Fibroblast of pulmonary artery (primary cell): ENCODE measurements around the gene GATC.

Experiments used
- DNase-seq: peaks from one replicate; pipeline ENCODE4 v3.0.0-alpha.2; 2010; ENCODE audit warnings: low read depth
- H3K4me3 ChIP-seq: replicated peaks from 2 replicates; pipeline ENCODE4 v1.5.1; 2011; ENCODE audit warnings: low read depth, mild to moderate bottlenecking, control low read depth, low read length, moderate library complexity
- CTCF ChIP-seq: IDR thresholded peaks from 2 replicates; pipeline ENCODE4 v1.5.1; 2011; ENCODE audit warnings: mild to moderate bottlenecking, control low read depth, low read length, inconsistent platforms; ENCODE audit errors: missing control alignments

The GATC gene

DNA sequence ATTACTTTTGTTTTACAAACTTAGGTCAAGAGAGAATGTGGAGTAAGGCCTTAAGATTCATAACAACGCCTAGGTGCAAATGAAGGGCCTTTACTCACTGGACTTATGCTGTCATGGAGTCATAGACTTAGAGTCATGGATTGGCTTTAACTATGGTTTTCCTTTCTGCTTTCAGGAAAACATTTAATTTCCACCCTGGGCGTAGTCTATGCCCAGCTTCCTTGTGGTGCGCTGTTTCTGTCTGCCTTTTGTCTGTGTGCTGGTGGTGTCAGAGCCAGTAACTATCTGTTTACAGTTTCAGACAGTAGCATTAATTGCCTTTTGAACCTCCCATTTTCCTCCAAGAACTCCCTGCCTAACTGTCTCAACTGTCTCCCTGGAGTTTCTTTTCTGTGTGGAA lies 40.2 kb upstream of the GATC start:
- no peak for TF ChIP-seq CTCF
- DNase-seq, result no peak
- H3K4me3 ChIP-seq, result no peak overlapping the region

DNA sequence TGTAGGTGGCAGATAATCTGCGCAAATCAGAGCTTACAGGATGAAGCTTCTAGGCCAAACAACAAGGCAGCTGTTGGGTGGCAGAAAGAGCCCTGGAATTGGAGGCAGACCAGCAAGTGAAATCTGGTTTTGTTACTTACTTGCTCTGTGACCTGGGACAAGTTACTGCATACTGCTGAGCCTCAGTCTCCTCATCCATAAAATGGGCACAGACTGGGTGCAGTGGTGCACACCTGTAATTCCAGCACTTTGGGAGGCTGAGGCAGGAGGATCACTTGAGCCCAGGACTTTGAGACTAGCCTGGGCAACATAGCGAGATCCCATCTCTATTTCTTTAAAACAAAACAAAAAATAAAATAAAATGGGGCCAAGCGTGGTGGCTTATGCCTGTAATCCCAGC lies 39.7 kb upstream of the GATC start:
- no peak for TF ChIP-seq CTCF
- no peak overlapping the region for H3K4me3 ChIP-seq
- no peak for DNase-seq

DNA sequence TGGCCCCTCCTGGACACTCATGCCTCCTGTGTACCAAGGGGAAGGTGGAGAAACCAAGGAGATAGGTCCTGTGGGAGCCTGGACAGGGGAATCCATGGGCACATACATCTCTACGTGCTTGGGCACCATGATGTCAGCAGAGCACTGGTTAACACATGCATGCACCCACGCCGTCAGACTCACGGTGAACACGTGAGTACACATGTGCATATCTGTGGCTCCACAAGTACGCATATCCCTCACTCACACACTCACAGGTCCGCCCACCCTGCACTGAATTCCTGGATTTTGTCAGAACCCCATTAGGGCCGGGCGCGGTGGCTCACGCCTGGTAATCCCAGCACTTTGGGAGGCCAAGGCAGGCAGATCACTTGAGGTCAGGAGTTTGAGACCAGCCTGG lies 37.5 kb upstream of the GATC start:
- no peak for TF ChIP-seq CTCF
- DNase-seq, result no peak
- H3K4me3 ChIP-seq, result no peak overlapping the region

DNA sequence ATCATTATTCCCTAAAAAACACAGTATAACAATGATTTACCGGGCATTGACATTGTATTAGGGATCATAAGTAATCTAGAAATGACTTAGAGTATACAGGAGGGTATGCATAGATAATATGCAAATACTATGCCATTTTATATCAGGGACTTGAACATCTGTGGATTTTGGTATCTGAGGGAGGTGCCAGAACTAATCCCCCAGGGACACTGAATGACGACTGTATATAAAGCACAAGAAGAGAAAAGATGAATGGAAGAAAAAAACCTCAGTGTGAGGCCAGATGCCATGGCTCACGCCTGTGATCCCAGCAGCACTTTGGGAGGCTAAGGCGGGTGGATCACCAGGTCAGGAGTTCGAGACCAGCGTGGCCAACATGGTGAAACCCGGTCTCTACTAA lies 33.8 kb upstream of the GATC start:
- TF ChIP-seq CTCF, result no peak
- no peak overlapping the region for H3K4me3 ChIP-seq
- no peak for DNase-seq

DNA sequence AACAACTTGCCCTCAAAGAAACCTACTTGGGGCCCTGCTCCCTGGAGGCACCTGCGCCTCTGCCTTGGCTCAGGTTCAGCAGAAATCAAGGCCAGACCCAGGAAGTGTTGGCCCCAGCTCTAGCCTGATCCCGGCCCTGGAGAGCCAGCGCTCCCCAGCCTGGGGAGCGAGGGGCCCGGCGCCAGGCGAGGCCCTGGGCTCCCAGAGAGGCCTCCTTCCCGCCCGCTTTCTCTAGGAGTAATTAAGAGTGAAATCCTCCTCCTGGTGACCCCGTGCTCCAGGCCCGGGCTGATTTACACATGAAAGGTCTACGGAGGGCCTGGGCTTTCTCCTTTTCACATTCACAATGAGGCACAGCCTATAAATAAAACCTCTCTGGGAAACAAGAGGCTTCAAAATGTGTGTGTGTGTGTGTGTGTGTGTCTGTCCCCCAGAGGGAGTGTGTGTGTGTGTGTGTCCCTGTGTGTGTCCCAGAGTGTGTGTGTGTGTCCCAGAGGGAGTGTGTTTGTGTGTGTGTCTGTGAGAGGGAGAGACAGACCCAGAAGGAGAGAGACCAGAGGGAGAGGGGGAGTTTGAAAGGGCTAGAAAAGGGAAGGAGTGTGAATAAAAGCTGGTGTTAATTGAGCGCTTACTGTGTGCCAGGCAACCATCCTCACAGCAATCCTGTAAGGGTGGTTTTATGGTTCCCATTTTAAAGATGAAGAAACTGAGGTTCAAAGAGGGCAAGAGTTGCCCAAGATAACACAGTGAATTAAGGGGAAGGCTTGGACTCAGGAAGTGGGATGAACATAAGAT lies 32.1 kb upstream of the GATC start:
- TF ChIP-seq CTCF, result no peak
- no peak overlapping the region for H3K4me3 ChIP-seq
- no peak for DNase-seq

- TF ChIP-seq CTCF, result no peak
- no peak for DNase-seq
- H3K4me3 ChIP-seq, result no peak overlapping the region
Observed at GRCh38 chr12:120416490-120417216, 29.6 kb upstream of the GATC start.
